Measurements from ENCODE around the gene ROBO1.
"Not testable (repeated sequence)": the region's sequence is repeated elsewhere in the genome, so short reads cannot be mapped to it uniquely, and the experiment has no call there.

ROBO1 gene

GRCh38 chr3:78895528-78895927 is 872.3 kb downstream of the ROBO1 start:
- no peak for DNase-seq

GRCh38 chr3:78894787-78895186 is 873.0 kb downstream of the ROBO1 start:
- DNase-seq: no peak

GRCh38 chr3:78893161-78893560 is 874.6 kb downstream of the ROBO1 start:
- no peak for DNase-seq

- no peak for DNase-seq
Measured at GRCh38 chr3:78889348-78889747, 878.5 kb downstream of the ROBO1 start.

GRCh38 chr3:78888635-78889034 is 879.2 kb downstream of the ROBO1 start:
- no peak for DNase-seq

GRCh38 chr3:78887547-78888011 is 880.2 kb downstream of the ROBO1 start:
- no peak for DNase-seq

- no peak for DNase-seq
Measured at GRCh38 chr3:78887029-78887428, 880.8 kb downstream of the ROBO1 start.

GRCh38 chr3:78884567-78884966 is 883.2 kb downstream of the ROBO1 start:
- not testable (repeated sequence) for DNase-seq

- DNase-seq: no peak
Measured at GRCh38 chr3:78882251-78882650, 885.5 kb downstream of the ROBO1 start.

- no peak for DNase-seq
Measured at GRCh38 chr3:78881501-78881900, 886.3 kb downstream of the ROBO1 start.

- DNase-seq: no peak
Measured at GRCh38 chr3:78880603-78881461, 887.0 kb downstream of the ROBO1 start.

GRCh38 chr3:78879295-78879860 is 888.4 kb downstream of the ROBO1 start:
- no peak for DNase-seq

- no peak for DNase-seq
Measured at GRCh38 chr3:78878789-78879188, 889.0 kb downstream of the ROBO1 start.

GRCh38 chr3:78878011-78878410 is 889.8 kb downstream of the ROBO1 start:
- no peak for DNase-seq

- no peak for DNase-seq
Measured at GRCh38 chr3:78875851-78876250, 891.9 kb downstream of the ROBO1 start.

- DNase-seq: no peak
Measured at GRCh38 chr3:78875436-78875835, 892.4 kb downstream of the ROBO1 start.

- no peak for DNase-seq
Measured at GRCh38 chr3:78873641-78874040, 894.2 kb downstream of the ROBO1 start.

GRCh38 chr3:78872195-78872594 is 895.6 kb downstream of the ROBO1 start:
- no peak for DNase-seq

GRCh38 chr3:78871048-78871447 is 896.8 kb downstream of the ROBO1 start:
- DNase-seq: no peak

- DNase-seq: no peak
Measured at GRCh38 chr3:78870484-78870883, 897.3 kb downstream of the ROBO1 start.

- no peak for DNase-seq
Measured at GRCh38 chr3:78868570-78868969, 899.2 kb downstream of the ROBO1 start.

GRCh38 chr3:78867409-78868372 is 900.1 kb downstream of the ROBO1 start:
- no peak for DNase-seq
